ENCODE results near the gene ANKRD23. TPM values are rescaled to one million over a fixed set of nuclear protein-coding genes. Genes with fewer than 3 reads are reported as not detected.

Gene ANKRD23
- total RNA-seq, 6 experiments from 2014 or later = 0.71 to 1.8 (median 1.3) TPM

DNA sequence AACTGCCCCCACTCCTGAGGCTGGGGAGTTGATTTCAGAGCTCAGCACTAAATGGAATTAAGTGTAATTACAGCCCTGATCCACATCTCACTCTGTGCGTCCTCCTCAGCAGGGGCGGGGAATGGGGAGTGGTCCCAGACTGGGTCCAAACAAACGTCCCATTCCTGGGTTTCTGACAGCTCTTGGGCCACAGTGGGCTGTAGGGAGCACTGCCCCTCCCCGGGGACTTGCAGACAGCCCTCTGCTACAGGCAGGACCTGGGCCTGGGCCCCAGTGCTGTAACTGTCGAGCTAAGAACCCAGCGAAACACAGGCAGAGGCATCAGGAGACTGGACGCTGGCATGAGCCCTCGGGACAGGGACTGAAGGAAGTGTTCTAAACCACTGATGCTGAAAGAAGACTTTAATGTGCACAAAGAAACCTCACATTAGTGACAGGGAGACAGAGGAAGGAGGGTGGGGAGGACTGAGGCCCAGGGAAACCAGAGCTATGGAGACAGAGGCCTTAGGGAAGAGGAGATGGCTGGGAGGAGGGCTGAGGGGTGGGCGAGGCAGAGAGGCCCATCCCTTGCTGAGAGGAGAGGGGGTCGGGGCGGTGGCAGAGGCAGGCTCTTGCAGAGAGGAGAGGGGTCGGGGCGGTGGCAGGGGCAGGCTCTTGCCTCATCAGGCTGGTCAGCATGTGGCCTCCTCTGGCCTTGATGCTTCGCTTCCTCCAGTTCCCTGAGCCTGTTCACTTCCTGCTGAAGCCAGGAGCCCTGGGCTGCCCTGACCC lies 31.9 kb upstream of the ANKRD23 start:
- Mint-ChIP-seq H3K27me3 (ENCODE audit: insufficient read depth) (peaks cover 39% of the 10 kb centered on the region), H3K4me1 (ENCODE audit: low read depth) (0 out of 2 replicates have a peak, but pooled peaks cover 5% of the 10 kb centered on the region), H3K27ac (no peak overlapping the region), H3K36me3 (ENCODE audit: low read depth) (no peaks in the 10 kb centered on the region), H3K9me3 (no peaks in the 10 kb centered on the region), H3K4me3 (no peak overlapping the region)
- TF ChIP-seq, protein P1, sequence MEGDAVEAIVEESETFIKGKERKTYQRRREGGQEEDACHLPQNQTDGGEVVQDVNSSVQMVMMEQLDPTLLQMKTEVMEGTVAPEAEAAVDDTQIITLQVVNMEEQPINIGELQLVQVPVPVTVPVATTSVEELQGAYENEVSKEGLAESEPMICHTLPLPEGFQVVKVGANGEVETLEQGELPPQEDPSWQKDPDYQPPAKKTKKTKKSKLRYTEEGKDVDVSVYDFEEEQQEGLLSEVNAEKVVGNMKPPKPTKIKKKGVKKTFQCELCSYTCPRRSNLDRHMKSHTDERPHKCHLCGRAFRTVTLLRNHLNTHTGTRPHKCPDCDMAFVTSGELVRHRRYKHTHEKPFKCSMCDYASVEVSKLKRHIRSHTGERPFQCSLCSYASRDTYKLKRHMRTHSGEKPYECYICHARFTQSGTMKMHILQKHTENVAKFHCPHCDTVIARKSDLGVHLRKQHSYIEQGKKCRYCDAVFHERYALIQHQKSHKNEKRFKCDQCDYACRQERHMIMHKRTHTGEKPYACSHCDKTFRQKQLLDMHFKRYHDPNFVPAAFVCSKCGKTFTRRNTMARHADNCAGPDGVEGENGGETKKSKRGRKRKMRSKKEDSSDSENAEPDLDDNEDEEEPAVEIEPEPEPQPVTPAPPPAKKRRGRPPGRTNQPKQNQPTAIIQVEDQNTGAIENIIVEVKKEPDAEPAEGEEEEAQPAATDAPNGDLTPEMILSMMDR (IDR thresholded peaks at IDR 0.05) = peak; percentile 10; the same call in 1 of the 2 replicates
- no peak for DNase-seq

DNA sequence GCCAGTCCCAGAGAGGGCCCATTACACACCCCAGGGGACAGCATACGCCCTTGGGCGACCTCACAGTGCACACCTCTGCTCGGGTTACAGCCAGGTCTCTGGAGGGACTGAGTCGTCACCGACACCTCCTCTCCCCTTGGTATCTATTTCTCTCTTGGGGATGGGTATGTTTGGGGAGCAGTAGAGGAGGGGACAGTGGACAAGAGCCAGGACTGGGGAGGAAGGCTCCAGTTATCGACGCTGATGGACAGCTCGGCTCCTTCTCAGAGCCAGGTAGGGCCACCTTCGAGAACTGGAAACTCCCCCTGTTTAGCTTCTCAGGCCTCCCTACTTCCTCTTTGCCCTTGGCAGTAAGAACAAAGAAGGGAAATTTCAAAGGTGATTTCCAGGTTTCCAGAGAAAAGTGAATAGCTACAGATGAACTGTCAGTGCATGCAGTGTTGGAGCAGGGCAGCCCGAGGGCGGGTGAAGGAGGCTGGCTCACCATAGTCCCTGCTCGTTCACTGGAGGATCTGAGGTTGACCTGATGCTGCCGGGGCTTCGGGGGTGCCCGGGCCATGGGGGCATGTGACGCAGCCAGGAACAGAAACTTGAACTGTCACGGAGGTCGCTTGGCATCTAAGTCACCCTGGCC lies 30.5 kb upstream of the ANKRD23 start:
- no peak overlapping the region for H3K4me3 Mint-ChIP-seq
- H3K9me3 Mint-ChIP-seq = no peaks in the 10 kb centered on the region
- H3K27me3 Mint-ChIP-seq (ENCODE audit: insufficient read depth) = peaks cover 32% of the 10 kb centered on the region
- TF ChIP-seq, protein P1 (IDR thresholded peaks at IDR 0.05) = no peak
- no peak overlapping the region for H3K27ac Mint-ChIP-seq
- DNase-seq = no peak
- H3K36me3 Mint-ChIP-seq (ENCODE audit: low read depth) = no peaks in the 10 kb centered on the region
- H3K4me1 Mint-ChIP-seq (ENCODE audit: low read depth) = 0 out of 2 replicates have a peak, but pooled peaks cover 5% of the 10 kb centered on the region

DNA sequence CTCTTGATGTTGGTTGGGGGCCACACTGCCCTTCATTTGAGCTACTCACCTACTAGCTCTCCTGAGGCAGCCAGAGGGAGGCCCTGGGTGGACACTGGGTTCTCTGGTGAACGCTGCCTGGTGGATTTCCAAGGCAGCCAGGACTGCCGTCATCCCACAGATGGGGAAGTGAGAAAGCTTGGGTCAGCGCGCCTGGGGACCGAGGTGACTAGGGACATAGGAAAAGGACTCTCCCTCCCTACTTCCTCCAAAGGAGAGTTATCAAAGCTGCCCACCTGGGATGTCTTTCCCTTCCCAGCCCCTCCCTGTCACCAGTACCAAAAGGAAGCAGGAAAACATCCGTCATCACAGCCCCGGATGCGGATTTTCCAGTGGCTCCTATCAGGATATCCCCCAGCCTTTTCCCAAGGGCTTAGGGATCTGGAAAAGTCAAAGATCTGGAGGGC lies 29.9 kb upstream of the ANKRD23 start:
- H3K27me3 Mint-ChIP-seq (ENCODE audit: insufficient read depth) = peaks cover 32% of the 10 kb centered on the region
- 0 out of 2 replicates have a peak, but pooled peaks cover 5% of the 10 kb centered on the region for H3K4me1 Mint-ChIP-seq (ENCODE audit: low read depth)
- no peaks in the 10 kb centered on the region for H3K9me3 Mint-ChIP-seq
- H3K4me3 Mint-ChIP-seq = no peak overlapping the region
- no peak overlapping the region for H3K27ac Mint-ChIP-seq
- no peak for DNase-seq
- no peaks in the 10 kb centered on the region for H3K36me3 Mint-ChIP-seq (ENCODE audit: low read depth)
- TF ChIP-seq, protein P1 (IDR thresholded peaks at IDR 0.05) = no peak

DNA sequence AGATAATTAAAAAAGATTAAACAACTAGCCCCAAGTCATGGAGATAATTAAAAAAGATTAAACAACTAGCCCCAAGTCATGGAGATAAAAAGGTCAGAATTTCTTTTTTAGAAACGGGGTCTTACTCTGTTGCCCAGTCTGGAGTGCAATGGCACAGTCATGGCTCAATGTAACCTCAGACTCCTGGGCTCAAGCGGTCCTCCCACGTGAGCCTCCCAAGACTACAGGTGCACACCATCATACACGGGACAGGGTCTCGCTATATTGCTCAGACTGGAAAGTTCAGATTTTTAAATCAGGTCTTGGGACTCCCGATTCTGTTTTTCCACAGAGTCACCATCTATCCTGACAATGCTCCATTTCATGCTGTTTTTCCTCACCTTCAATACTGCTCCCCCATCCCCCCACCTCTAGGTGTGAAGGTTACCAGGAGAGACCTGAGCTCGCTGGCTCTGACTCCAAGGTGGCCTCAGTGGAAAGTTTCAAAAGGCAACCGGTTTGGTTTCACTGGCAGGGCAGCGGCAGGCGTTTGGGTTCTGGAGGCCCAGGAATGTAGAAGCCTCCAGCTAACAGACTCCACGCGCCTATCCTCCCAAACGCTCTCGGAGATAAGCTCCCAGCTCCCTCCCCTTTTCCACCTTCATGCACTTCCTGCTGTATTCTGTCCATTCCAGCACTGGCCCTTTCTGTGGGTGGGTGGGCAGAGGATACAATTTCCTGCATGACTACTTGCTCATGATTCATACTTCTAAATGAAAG lies 28.9 kb upstream of the ANKRD23 start:
- no peaks in the 10 kb centered on the region for H3K9me3 Mint-ChIP-seq
- no peaks in the 10 kb centered on the region for H3K36me3 Mint-ChIP-seq (ENCODE audit: low read depth)
- no peak overlapping the region for H3K27ac Mint-ChIP-seq
- H3K27me3 Mint-ChIP-seq (ENCODE audit: insufficient read depth) = peaks cover 27% of the 10 kb centered on the region
- no peak for DNase-seq
- H3K4me3 Mint-ChIP-seq = no peak overlapping the region
- TF ChIP-seq, protein P1 (IDR thresholded peaks at IDR 0.05) = no peak
- H3K4me1 Mint-ChIP-seq (ENCODE audit: low read depth) = peaks cover 7% of the 10 kb centered on the region

DNA sequence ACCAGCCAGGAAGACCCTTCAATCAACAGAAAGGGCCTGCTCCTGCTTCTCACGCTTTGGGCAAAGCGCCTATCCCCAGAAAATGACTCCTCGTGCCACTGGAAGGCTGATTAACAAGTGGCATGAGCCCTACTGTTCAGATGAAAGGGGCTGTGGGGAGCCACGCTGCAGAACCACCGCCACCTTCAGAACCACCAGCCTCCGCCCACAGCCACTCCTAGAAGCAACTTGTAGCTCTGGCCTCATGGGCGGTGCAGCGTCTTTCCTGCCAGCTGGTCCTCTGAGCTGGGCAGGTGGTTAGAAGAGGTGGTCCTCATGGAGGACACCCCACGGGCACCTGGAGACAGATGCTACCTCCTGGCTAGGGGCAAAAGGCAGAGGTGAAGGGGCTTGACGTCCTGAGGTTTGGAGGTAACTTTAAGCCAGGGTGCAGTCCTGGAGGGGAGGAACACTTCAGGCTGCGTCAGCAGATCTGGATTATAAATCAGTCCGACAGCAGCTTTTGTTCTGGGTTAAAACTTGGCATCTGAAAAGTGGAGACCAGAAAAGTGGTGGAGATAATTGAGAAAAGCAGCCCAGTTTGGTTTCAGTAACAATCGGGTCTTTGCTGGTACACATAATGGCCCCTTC lies 26.9 kb upstream of the ANKRD23 start:
- Mint-ChIP-seq H3K4me1 (ENCODE audit: low read depth) (peaks cover 16% of the 10 kb centered on the region), H3K4me3 (peak overlapping the region; percentile 75), H3K9me3 (no peaks in the 10 kb centered on the region), H3K27me3 (ENCODE audit: insufficient read depth) (peaks cover 20% of the 10 kb centered on the region; the same call in 1 of the 2 replicates), H3K27ac (no peak overlapping the region), H3K36me3 (ENCODE audit: low read depth) (0 out of 2 replicates have a peak, but pooled peaks cover 2% of the 10 kb centered on the region)
- TF ChIP-seq, protein P1 (IDR thresholded peaks at IDR 0.05) = no peak
- no peak for DNase-seq
